ENCODE results near the gene KCNMA1.

GRCh38 chr10:77228559-77228958 is 409.0 kb downstream of the KCNMA1 start:
- TF ChIP-seq EZH2 (IDR thresholded peaks at IDR 0.05; ENCODE audit: low read depth) (no peak), CTCF (conservative IDR thresholded peaks at IDR 0.05) (no peak)

All from PC-9 (cell line).